ENCODE results near the gene GLCE.

DNA sequence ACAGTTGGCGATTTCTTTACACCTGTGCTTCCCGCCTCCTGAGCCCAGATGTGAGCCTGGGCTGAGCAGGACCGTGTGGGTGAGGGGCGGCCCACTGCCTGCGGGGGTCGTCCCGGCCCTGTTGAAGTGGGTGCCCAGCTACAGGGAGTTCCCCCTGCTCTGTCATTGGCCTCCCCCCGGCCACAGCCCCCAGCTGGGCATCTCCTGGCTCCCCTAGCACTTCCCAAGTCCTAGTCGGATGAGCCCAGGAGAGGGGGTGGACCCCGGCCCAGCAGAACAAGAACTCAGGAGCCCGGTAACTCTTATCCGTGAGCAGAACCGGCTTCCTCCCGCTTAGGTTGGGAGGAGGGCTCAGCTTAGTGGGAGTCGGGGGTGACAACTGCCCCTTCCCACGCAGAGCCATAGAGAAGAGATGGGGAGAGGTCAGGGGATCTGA lies 139.0 kb downstream of the GLCE start:
- TF ChIP-seq, protein P1, sequence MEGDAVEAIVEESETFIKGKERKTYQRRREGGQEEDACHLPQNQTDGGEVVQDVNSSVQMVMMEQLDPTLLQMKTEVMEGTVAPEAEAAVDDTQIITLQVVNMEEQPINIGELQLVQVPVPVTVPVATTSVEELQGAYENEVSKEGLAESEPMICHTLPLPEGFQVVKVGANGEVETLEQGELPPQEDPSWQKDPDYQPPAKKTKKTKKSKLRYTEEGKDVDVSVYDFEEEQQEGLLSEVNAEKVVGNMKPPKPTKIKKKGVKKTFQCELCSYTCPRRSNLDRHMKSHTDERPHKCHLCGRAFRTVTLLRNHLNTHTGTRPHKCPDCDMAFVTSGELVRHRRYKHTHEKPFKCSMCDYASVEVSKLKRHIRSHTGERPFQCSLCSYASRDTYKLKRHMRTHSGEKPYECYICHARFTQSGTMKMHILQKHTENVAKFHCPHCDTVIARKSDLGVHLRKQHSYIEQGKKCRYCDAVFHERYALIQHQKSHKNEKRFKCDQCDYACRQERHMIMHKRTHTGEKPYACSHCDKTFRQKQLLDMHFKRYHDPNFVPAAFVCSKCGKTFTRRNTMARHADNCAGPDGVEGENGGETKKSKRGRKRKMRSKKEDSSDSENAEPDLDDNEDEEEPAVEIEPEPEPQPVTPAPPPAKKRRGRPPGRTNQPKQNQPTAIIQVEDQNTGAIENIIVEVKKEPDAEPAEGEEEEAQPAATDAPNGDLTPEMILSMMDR (IDR thresholded peaks at IDR 0.05 in 4 of 5, conservative IDR thresholded peaks at IDR 0.05 in 1 of 5) = no peak
- TF ChIP-seq POLR2A (IDR thresholded peaks at IDR 0.05) = no peak
